ENCODE data around the gene GRAMD2B. TPM values are rescaled to one million over a fixed set of nuclear protein-coding genes. Genes with fewer than 3 reads are reported as not detected.

The GRAMD2B gene
- polyA plus RNA-seq, 1 donor from 2014 or later: not detected

- TF ChIP-seq EZH2 (IDR thresholded peaks at IDR 0.05; ENCODE audit: borderline replicate concordance, insufficient read depth, low read length, poor library complexity, severe bottlenecking): no peak
These were observed 12.1 kb downstream of the GRAMD2B start (continued) for GRCh38 chr5:126435261-126435660.

GRCh38 chr5:126435714-126436113, 12.5 kb downstream of the GRAMD2B start:
- Histone ChIP-seq H3F3A (ENCODE audit: insufficient read depth, low read length, poor library complexity, severe bottlenecking) (no peaks in the 10 kb centered on the region), H2AFZ (ENCODE audit: low read depth, low read length) (no peak overlapping the region), H3K9me2 (ENCODE audit: insufficient read depth, low read length) (no peaks in the 10 kb centered on the region), H3K27me3 (ENCODE audit: insufficient read depth, low read depth, low read length) (no peaks in the 10 kb centered on the region), H3K9ac (ENCODE audit: low read length) (no peak overlapping the region), H3K4me3 (ENCODE audit: low read length) (no peak overlapping the region), H3K9me3 (ENCODE audit: low read length) (no peaks in the 10 kb centered on the region), H3K4me2 (ENCODE audit: low read length) (no peak overlapping the region), H3K79me2 (replicated peaks; ENCODE audit: insufficient read depth, low read length) (no peaks in the 10 kb centered on the region), H3K27ac (ENCODE audit: low read length) (no peak overlapping the region), H3K36me3 (ENCODE audit: insufficient read depth, low read length) (no peaks in the 10 kb centered on the region), H4K20me1 (ENCODE audit: insufficient read depth) (no peaks in the 10 kb centered on the region)
- TF ChIP-seq POLR2AphosphoS5 (IDR thresholded peaks at IDR 0.05) (no peak), TAF1 (IDR thresholded peaks at IDR 0.05; ENCODE audit: low read depth) (no peak), MXI1 (conservative IDR thresholded peaks at IDR 0.05; ENCODE audit: poor library complexity, severe bottlenecking) (no peak), EZH2 (IDR thresholded peaks at IDR 0.05; ENCODE audit: borderline replicate concordance, insufficient read depth, low read length, poor library complexity, severe bottlenecking) (no peak), SMC3 (conservative IDR thresholded peaks at IDR 0.05; ENCODE audit: poor library complexity) (no peak), RAD21 (conservative IDR thresholded peaks at IDR 0.05) (no peak), EP300 (conservative IDR thresholded peaks at IDR 0.05; ENCODE audit: poor library complexity, severe bottlenecking) (no peak)

DNA sequence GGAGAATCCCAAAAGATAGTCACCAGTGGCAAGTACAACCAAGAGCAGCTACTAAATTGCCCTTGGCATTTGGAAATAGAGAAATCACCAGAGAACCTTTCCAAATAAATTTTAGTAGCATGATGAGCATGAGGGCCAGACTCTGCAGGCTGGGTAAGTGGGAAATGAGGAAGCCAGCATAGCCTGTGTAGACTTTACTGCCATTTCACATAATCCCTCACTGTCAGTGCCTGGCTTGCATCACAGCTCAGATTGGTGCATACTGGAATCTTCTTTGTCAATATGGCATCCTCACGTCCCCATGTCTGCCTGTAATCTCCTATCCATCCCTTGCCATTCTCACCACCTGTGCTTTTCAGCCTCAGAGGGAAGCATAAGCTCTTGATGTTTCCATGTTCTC, 14.5 kb downstream of the GRAMD2B start:
- Histone ChIP-seq H3K9ac (ENCODE audit: low read length) (no peak overlapping the region), H3K79me2 (replicated peaks; ENCODE audit: insufficient read depth, low read length) (no peaks in the 10 kb centered on the region)
- TF ChIP-seq EP300 (conservative IDR thresholded peaks at IDR 0.05; ENCODE audit: poor library complexity, severe bottlenecking): no peak
- TF ChIP-seq RAD21 (conservative IDR thresholded peaks at IDR 0.05): no peak
- TF ChIP-seq POLR2AphosphoS5 (IDR thresholded peaks at IDR 0.05): no peak
- TF ChIP-seq SMC3 (conservative IDR thresholded peaks at IDR 0.05; ENCODE audit: poor library complexity): no peak
- no peak for TF ChIP-seq TAF1 (IDR thresholded peaks at IDR 0.05; ENCODE audit: low read depth)
- no peak for TF ChIP-seq MXI1 (conservative IDR thresholded peaks at IDR 0.05; ENCODE audit: poor library complexity, severe bottlenecking)
- no peak for TF ChIP-seq CTCF (IDR thresholded peaks at IDR 0.05; ENCODE audit: poor library complexity, severe bottlenecking)
- TF ChIP-seq EZH2 (IDR thresholded peaks at IDR 0.05; ENCODE audit: borderline replicate concordance, insufficient read depth, low read length, poor library complexity, severe bottlenecking): no peak
- TF ChIP-seq, protein P1, sequence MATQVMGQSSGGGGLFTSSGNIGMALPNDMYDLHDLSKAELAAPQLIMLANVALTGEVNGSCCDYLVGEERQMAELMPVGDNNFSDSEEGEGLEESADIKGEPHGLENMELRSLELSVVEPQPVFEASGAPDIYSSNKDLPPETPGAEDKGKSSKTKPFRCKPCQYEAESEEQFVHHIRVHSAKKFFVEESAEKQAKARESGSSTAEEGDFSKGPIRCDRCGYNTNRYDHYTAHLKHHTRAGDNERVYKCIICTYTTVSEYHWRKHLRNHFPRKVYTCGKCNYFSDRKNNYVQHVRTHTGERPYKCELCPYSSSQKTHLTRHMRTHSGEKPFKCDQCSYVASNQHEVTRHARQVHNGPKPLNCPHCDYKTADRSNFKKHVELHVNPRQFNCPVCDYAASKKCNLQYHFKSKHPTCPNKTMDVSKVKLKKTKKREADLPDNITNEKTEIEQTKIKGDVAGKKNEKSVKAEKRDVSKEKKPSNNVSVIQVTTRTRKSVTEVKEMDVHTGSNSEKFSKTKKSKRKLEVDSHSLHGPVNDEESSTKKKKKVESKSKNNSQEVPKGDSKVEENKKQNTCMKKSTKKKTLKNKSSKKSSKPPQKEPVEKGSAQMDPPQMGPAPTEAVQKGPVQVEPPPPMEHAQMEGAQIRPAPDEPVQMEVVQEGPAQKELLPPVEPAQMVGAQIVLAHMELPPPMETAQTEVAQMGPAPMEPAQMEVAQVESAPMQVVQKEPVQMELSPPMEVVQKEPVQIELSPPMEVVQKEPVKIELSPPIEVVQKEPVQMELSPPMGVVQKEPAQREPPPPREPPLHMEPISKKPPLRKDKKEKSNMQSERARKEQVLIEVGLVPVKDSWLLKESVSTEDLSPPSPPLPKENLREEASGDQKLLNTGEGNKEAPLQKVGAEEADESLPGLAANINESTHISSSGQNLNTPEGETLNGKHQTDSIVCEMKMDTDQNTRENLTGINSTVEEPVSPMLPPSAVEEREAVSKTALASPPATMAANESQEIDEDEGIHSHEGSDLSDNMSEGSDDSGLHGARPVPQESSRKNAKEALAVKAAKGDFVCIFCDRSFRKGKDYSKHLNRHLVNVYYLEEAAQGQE (IDR thresholded peaks at IDR 0.05; ENCODE audit: borderline replicate concordance): no peak

More for the DNA sequence above, 14.5 kb downstream of the GRAMD2B start:
- Histone ChIP-seq H2AFZ (ENCODE audit: low read depth, low read length) (no peak overlapping the region), H3K9me3 (ENCODE audit: low read length) (no peaks in the 10 kb centered on the region), H3K27ac (ENCODE audit: low read length) (no peak overlapping the region), H3K36me3 (ENCODE audit: insufficient read depth, low read length) (no peaks in the 10 kb centered on the region), H4K20me1 (ENCODE audit: insufficient read depth) (no peaks in the 10 kb centered on the region), H3K4me3 (ENCODE audit: low read length) (no peak overlapping the region), H3K4me2 (ENCODE audit: low read length) (no peak overlapping the region), H3K9me2 (ENCODE audit: insufficient read depth, low read length) (no peaks in the 10 kb centered on the region), H3F3A (ENCODE audit: insufficient read depth, low read length, poor library complexity, severe bottlenecking) (no peaks in the 10 kb centered on the region), H3K27me3 (ENCODE audit: insufficient read depth, low read depth, low read length) (no peaks in the 10 kb centered on the region)
